Panc1 (cell line): Measurements from ENCODE around the gene AGBL1.

Experiments
- CTCF ChIP-seq: fragments of 450-650 bp; IDR thresholded peaks from 2 replicates; pipeline ENCODE4 v1.5.1; 2017; ENCODE audit warnings: mild to moderate bottlenecking
- POLR2AphosphoS5 ChIP-seq: IDR thresholded peaks from 2 replicates; pipeline ENCODE4 v1.6.1; 2012; ENCODE audit warnings: mild to moderate bottlenecking, low read depth, low read length, moderate library complexity
- REST ChIP-seq, 2 experiments: IDR thresholded peaks; 2 replicates each; pipeline ENCODE4 v1.6.1; 2011 to 2012; ENCODE audit warnings: low read depth in 2 of 2, control low read depth in 1 of 2, low read length in 1 of 2, mild to moderate bottlenecking in 1 of 2, moderate library complexity in 1 of 2; ENCODE audit not compliant: insufficient read depth in 1 of 2
- TCF7L2 ChIP-seq: IDR thresholded peaks from 2 replicates; pipeline ENCODE4 v1.6.1; 2011; ENCODE audit warnings: mild to moderate bottlenecking, low read depth, low read length, inconsistent platforms

- TF ChIP-seq CTCF (no peak), REST (IDR thresholded peaks at IDR 0.05; ENCODE audit: insufficient read depth in 1 of 2, low read depth in 2 of 2, low read length in 1 of 2) (no peak), POLR2AphosphoS5 (no peak), TCF7L2 (no peak)
These were observed 564.7 kb downstream of the AGBL1 start for GRCh38 chr15:86644339-86644738.
